Gastrocnemius medialis (tissue), 4 donors: ENCODE measurements around the gene MBNL1.

Experiments used
- CTCF ChIP-seq, 5 experiments: fragments of 450-650 bp in 3 of 5; fragments of 200-600 bp in 2 of 5; sonication (generic) in 2 of 5; IDR thresholded peaks in 4 of 5; conservative IDR thresholded peaks in 1 of 5; 1 replicate in 4 of 5; 2 replicates in 1 of 5; pipeline ENCODE4 v1.5.1; 2016 to 2019; ENCODE audit warnings: antibody characterized with exemption in 5 of 5, mild to moderate bottlenecking in 3 of 5, moderate library complexity in 3 of 5
- POLR2A ChIP-seq, 2 donors: fragments of 450-650 bp; IDR thresholded peaks; one replicate each; pipeline ENCODE4 v1.6.1; 2017; ENCODE audit warnings: antibody characterized with exemption in 2 of 2, mild to moderate bottlenecking in 2 of 2, moderate library complexity in 2 of 2

GRCh38 chr3:152384412-152384811 lies 115.7 kb downstream of the MBNL1 start:
- TF ChIP-seq CTCF (IDR thresholded peaks at IDR 0.05 in 4 of 5, conservative IDR thresholded peaks at IDR 0.05 in 1 of 5) (no peak), POLR2A (IDR thresholded peaks at IDR 0.05) (no peak)
